ENCODE results near the gene FGF22.

The FGF22 gene

DNA sequence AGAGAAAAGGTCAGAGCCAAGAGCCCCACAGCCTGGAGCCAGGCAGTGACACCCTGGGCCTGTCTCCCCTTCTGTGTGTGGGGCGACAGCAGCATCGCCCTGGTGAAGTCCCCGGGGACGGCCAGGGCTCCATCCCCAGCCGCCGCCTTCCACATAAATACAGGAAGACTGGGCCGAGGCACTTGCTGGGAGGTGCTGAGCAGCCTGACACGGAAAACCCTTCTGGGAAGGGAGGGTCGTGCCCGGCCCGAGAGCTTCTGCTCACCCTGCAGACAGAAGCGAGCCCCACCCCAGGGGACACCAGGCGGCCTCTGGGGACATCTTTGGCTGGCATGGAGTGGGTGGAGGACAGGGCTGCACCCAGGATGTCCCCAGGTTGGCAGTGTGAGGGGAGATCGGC lies 5.1 kb downstream of the FGF22 start:
- TF ChIP-seq, protein P1, sequence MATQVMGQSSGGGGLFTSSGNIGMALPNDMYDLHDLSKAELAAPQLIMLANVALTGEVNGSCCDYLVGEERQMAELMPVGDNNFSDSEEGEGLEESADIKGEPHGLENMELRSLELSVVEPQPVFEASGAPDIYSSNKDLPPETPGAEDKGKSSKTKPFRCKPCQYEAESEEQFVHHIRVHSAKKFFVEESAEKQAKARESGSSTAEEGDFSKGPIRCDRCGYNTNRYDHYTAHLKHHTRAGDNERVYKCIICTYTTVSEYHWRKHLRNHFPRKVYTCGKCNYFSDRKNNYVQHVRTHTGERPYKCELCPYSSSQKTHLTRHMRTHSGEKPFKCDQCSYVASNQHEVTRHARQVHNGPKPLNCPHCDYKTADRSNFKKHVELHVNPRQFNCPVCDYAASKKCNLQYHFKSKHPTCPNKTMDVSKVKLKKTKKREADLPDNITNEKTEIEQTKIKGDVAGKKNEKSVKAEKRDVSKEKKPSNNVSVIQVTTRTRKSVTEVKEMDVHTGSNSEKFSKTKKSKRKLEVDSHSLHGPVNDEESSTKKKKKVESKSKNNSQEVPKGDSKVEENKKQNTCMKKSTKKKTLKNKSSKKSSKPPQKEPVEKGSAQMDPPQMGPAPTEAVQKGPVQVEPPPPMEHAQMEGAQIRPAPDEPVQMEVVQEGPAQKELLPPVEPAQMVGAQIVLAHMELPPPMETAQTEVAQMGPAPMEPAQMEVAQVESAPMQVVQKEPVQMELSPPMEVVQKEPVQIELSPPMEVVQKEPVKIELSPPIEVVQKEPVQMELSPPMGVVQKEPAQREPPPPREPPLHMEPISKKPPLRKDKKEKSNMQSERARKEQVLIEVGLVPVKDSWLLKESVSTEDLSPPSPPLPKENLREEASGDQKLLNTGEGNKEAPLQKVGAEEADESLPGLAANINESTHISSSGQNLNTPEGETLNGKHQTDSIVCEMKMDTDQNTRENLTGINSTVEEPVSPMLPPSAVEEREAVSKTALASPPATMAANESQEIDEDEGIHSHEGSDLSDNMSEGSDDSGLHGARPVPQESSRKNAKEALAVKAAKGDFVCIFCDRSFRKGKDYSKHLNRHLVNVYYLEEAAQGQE (IDR thresholded peaks at IDR 0.05; ENCODE audit: insufficient read depth in 1 of 2, low read depth in 2 of 2, low read length in 2 of 2), result no peak
- no peak for TF ChIP-seq POLR2AphosphoS5 (IDR thresholded peaks at IDR 0.05; ENCODE audit: low read depth, low read length)
- TF ChIP-seq SIN3A (IDR thresholded peaks at IDR 0.05; ENCODE audit: borderline replicate concordance, insufficient read depth, low read length), result no peak
- TF ChIP-seq FOXP2 (optimal IDR thresholded peaks at IDR 0.05; ENCODE audit: borderline replicate concordance, extremely low read depth, extremely low read length, insufficient read depth), result no peak
- TF ChIP-seq TAF1 (IDR thresholded peaks at IDR 0.05; ENCODE audit: borderline replicate concordance, insufficient read depth, low read length), result no peak

DNA sequence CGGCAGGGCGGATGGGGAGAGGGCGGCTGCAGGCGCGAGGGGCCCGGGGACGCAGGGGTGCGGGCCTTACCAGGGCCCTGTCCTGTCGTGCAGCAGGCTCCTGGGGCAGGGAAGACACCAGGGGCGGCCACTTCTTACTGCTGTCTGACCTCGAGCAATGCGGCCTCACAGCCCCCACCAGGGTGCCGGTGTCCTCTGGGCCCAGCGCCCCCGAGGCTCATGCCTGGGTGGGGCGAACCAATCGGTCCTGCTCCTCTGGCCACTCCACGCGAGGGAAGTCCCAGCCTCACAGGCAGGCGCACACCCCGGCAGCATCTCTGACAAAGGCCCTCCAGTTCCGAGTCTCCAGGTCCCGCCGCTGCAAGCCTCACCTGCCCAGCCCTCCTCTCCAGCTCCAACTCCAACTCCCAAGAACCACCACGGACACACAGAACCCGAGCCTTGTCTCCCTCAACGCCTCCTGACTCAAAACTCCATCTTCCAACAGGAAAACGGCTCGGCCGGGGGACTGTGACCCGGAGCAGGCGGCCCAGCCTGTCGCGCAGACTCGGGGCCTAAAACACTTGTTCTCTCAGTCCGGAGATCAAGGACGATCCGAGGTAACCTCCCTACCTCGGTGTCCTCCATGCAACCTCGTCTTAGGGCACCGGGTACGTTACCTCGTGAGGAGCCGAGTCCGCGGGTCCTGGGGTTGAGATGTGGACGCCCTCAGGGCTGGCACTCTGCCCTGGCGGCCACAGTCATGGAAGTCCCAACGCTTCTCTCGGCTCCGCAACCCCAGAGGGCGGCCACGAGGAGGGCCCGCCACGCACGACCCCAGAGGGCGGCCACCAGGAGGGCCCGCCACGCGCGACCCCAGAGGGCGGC lies 6.5 kb downstream of the FGF22 start:
- no peak for TF ChIP-seq POLR2AphosphoS5 (IDR thresholded peaks at IDR 0.05; ENCODE audit: low read depth, low read length)
- TF ChIP-seq TAF1 (IDR thresholded peaks at IDR 0.05; ENCODE audit: borderline replicate concordance, insufficient read depth, low read length), result no peak
- no peak for TF ChIP-seq SIN3A (IDR thresholded peaks at IDR 0.05; ENCODE audit: borderline replicate concordance, insufficient read depth, low read length)
- no peak for TF ChIP-seq FOXP2 (optimal IDR thresholded peaks at IDR 0.05; ENCODE audit: borderline replicate concordance, extremely low read depth, extremely low read length, insufficient read depth)

DNA sequence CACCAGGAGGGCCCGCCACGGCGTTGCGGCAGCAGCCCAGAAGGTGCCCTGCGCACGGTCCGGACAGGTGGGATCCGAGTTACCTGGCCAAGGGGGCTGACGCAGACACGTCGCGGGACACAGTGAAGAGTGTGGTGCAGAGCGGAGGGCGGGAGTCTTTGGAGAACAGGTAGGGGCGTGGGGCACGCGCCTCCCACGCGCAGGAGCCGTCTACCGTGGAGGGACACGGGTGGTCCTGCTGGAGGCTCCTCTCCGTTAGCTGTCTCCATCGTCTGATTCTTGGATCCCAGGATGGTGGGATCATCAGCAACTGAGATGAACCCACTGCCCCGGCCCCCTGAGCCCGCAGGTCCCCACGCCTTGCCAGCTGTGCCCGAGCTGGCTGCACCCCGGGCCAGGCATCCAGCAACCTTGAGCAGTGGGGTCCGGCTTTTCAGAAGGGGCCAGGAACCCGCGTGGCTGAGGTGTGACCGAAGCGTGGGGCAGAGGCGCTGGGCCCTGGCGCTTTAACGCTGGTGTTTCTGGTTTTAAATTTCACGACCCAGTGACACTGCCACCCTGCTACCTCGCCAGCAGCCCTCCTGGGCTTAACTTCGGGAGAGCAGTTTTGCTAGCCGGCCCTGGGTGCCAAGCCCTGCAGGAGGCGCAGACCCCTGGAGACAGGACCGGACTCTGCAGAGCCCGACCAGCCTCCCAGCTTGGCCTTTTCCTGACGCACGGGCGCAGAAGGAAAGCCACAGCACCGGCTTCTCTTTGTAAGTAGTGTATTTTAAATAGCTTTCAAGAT lies 7.3 kb downstream of the FGF22 start:
- TF ChIP-seq POLR2AphosphoS5 (IDR thresholded peaks at IDR 0.05; ENCODE audit: low read depth, low read length) (no peak; the same call in 1 of the 2 replicates), FOXP2 (optimal IDR thresholded peaks at IDR 0.05; ENCODE audit: borderline replicate concordance, extremely low read depth, extremely low read length, insufficient read depth) (no peak)

DNA sequence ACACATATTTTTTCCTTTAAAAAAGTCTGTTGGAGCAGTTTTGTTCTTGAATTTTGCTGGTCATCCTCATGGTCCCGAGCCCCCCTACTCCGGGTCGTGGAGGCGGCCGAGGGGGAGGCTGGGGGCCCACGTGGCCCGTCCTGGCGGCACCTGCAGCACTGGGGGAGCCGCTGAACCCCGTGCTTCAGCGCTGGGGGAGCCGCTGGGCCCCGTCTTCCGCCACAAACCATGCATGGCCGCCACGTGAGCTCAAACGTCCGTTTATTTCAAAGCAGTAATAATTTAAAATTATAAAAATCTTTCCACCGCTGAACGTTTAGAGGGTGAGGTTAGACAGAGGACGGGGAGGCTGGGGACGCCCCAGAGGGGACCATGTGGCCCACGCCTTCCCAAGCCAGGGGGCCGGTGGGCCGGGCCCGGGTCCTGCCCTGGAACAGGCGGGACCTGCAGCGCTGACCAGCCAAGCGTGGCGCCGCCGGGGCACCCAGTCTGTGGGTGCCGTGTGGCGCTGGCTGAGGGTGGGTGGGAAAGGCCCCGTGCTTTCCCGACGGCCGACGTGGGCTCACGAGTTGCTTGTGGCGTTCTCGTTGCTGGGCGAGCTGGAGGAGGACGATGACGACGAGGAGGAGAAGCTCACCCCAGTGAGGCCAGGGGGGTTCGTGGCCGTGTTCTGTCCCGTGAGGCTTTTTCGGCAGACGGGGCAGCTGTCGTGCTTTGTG lies 8.0 kb downstream of the FGF22 start:
- TF ChIP-seq SIN3A (IDR thresholded peaks at IDR 0.05; ENCODE audit: borderline replicate concordance, insufficient read depth, low read length), result no peak
- TF ChIP-seq, protein P1 (IDR thresholded peaks at IDR 0.05; ENCODE audit: insufficient read depth in 1 of 2, low read depth in 2 of 2, low read length in 2 of 2), result no peak
- TF ChIP-seq POLR2AphosphoS5 (IDR thresholded peaks at IDR 0.05; ENCODE audit: low read depth, low read length), result no peak
- no peak for TF ChIP-seq FOXP2 (optimal IDR thresholded peaks at IDR 0.05; ENCODE audit: borderline replicate concordance, extremely low read depth, extremely low read length, insufficient read depth)
- no peak for TF ChIP-seq TAF1 (IDR thresholded peaks at IDR 0.05; ENCODE audit: borderline replicate concordance, insufficient read depth, low read length)

DNA sequence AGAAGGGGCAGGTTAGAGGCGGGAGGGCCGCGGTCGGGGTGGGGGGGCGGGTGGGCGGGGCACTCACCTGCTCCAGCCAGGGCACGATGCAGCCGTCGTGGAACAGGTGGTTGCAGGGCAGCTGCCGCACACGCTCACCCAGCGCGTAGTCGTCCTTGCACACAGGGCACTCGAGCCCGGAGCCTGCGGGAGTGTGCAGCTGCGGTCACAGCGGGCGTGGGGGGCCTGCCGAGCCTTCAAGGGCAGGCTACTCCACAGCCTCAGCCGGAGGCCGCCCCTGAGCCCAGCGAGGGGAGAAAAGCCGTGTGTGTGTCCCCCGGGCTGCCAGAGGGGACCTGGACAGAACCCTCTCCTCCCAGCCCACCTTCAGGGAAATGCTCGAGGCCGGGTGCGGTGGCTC lies 8.6 kb downstream of the FGF22 start:
- TF ChIP-seq POLR2AphosphoS5 (IDR thresholded peaks at IDR 0.05; ENCODE audit: low read depth, low read length), result no peak
- no peak for TF ChIP-seq TAF1 (IDR thresholded peaks at IDR 0.05; ENCODE audit: borderline replicate concordance, insufficient read depth, low read length)
- TF ChIP-seq, protein P1 (IDR thresholded peaks at IDR 0.05; ENCODE audit: insufficient read depth in 1 of 2, low read depth in 2 of 2, low read length in 2 of 2), result no peak
- no peak for TF ChIP-seq FOXP2 (optimal IDR thresholded peaks at IDR 0.05; ENCODE audit: borderline replicate concordance, extremely low read depth, extremely low read length, insufficient read depth)
- TF ChIP-seq SIN3A (IDR thresholded peaks at IDR 0.05; ENCODE audit: borderline replicate concordance, insufficient read depth, low read length), result no peak
